CD4-positive, alpha-beta memory T cell (primary cell): ENCODE measurements around the gene CD8B2. TPM values are rescaled to one million over a fixed set of nuclear protein-coding genes. Genes with fewer than 3 reads are reported as not detected.
"Not testable (repeated sequence)": the region's sequence is repeated elsewhere in the genome, so short reads cannot be mapped to it uniquely, and the experiment has no call there.

Experiments
- CTCF ChIA-PET: fragments of 350-600 bp; sonication (Branson Sonifier 250); formaldehyde crosslinking; loops from one replicate; lab custom pipeline; 2021; ENCODE audit warnings: inconsistent platforms; ENCODE audit not compliant: partially characterized antibody; lab: Charles Lee
- POLR2A ChIA-PET: fragments of 350-600 bp; sonication (Branson Sonifier 250); formaldehyde crosslinking; loops from one replicate; lab custom pipeline; 2021; ENCODE audit not compliant: partially characterized antibody; lab: Charles Lee
- DNase-seq, 5 donors: peaks; one replicate each; pipeline versions ENCODE4 v3.0.0 to v3.0.0-alpha.2; 2020 to 2022; ENCODE audit warnings: mixed read lengths in 1 of 5
- H3K27ac ChIP-seq: one replicate; pipeline ENCODE4 v1.7.0; 2013; ENCODE audit warnings: low read depth, low read length
- H3K27me3 ChIP-seq: 2 replicates; pipeline ENCODE4 v1.7.0; 2013; ENCODE audit warnings: mild to moderate bottlenecking, low read length, moderate library complexity; ENCODE audit not compliant: insufficient read depth
- H3K36me3 ChIP-seq: 2 replicates; pipeline ENCODE4 v1.7.0; 2013; ENCODE audit warnings: mild to moderate bottlenecking, low read length, moderate library complexity; ENCODE audit not compliant: insufficient read depth
- H3K4me1 ChIP-seq: 2 replicates; pipeline ENCODE4 v1.7.0; 2013; ENCODE audit warnings: mild to moderate bottlenecking, low read length, moderate library complexity; ENCODE audit not compliant: insufficient read depth
- H3K4me3 ChIP-seq, 2 donors: one replicate each; pipeline ENCODE4 v1.7.0; 2013; ENCODE audit warnings: low read length in 2 of 2, mild to moderate bottlenecking in 1 of 2
- H3K9me3 ChIP-seq, 2 donors: one replicate each; pipeline ENCODE4 v1.7.0; 2013; ENCODE audit warnings: low read length in 2 of 2, control low read depth in 1 of 2; ENCODE audit not compliant: control insufficient read depth in 1 of 2
- H3K27ac Mint-ChIP-seq, 7 donors: one replicate each; pipeline ENCODE4 v1.8.0; 2020 to 2021; ENCODE audit warnings: mixed read lengths in 7 of 7, mild to moderate bottlenecking in 6 of 7, inconsistent platforms in 3 of 7, moderate library complexity in 3 of 7
- H3K27me3 Mint-ChIP-seq, 2 donors: one replicate each; pipeline ENCODE4 v1.8.0; 2020 to 2021; ENCODE audit warnings: mixed read lengths in 2 of 2
- H3K36me3 Mint-ChIP-seq, 2 donors: one replicate each; pipeline ENCODE4 v1.8.0; 2020 to 2021; ENCODE audit warnings: mixed read lengths in 2 of 2, inconsistent platforms in 1 of 2, mild to moderate bottlenecking in 1 of 2
- H3K4me1 Mint-ChIP-seq, 4 donors: one replicate each; pipeline ENCODE4 v1.8.0; 2020 to 2021; ENCODE audit warnings: mixed read lengths in 4 of 4, mild to moderate bottlenecking in 1 of 4
- H3K4me3 Mint-ChIP-seq, 8 donors: one replicate each; pipeline ENCODE4 v1.8.0; 2020 to 2021; ENCODE audit warnings: mixed read lengths in 8 of 8, mild to moderate bottlenecking in 7 of 8, moderate library complexity in 6 of 8, inconsistent platforms in 3 of 8
- H3K9me3 Mint-ChIP-seq, 8 donors: one replicate each; pipeline ENCODE4 v1.8.0; 2020 to 2021; ENCODE audit warnings: mixed read lengths in 8 of 8, mild to moderate bottlenecking in 5 of 8, inconsistent platforms in 3 of 8, moderate library complexity in 1 of 8
- intact Hi-C: fragments of 100-400 bp; cut with micrococcal nuclease; formaldehyde crosslinking; loops from one replicate; pipeline ENCODE4 v1.15.1; 2023
- polyA plus RNA-seq, 2 donors: library from polyadenylated mRNA; unstranded; fragments of 300-500 nt; fragmentation: Illumina TruSeq; gene quantifications; one replicate each; pipeline ENCODE4 v1.2.3, GENCODE V29; 2021
- total RNA-seq, 2 experiments: library from RNA; stranded (reverse); gene quantifications; one replicate each; pipeline ENCODE4 v1.2.3, GENCODE V29; 2021

Gene CD8B2
- total and polyA plus RNA-seq, 4 experiments from 2014 or later, result not detected

DNA sequence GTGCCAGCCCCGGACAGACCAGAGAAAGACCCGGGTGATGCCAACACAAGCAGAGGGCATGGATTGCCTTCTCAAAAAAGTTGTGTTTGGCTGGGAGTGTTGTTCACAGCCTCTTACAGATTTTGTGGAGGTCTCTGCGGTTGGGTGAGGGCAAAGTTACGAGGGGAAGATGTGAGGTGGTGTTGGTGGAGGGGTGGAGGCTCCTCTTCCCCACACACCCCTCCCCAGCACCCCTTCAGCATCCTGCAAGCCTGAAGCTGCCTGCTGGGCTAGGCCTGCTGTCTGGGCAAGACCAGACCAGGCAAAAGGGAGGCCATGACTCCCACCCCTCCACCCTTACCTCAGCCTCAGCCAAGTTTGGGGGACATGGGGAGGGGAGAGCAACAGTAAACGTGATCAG is 26.2 kb downstream of the CD8B2 start:
- H3K4me1 ChIP-seq, POLR2A ChIA-PET, H3K27ac Mint-ChIP-seq, H3K36me3 Mint-ChIP-seq, H3K27me3 Mint-ChIP-seq, H3K27me3 ChIP-seq, H3K9me3 Mint-ChIP-seq, H3K4me1 Mint-ChIP-seq, H3K36me3 ChIP-seq, DNase-seq, H3K9me3 ChIP-seq, H3K4me3 Mint-ChIP-seq, H3K4me3 ChIP-seq, CTCF ChIA-PET, H3K27ac ChIP-seq, intact Hi-C loops: not testable (repeated sequence)

DNA sequence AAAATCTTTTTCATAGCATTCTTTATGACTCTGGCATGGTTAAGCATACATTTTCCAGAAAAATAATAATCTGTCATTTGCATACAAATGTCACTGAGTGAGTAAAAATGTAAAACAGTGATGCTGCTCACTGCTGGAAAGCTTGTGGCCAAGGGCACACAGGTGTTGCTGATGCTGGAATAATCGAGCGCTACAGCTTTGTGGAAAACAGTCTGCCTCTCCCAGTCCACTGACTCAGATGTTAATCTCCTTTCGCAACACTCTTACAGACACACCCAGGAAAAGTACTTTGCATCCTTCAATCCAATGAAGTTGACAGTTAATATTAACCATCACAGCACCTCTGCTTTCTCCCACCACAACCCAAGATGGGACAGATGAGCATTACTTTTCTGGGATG is 27.7 kb downstream of the CD8B2 start:
- H3K4me3 ChIP-seq, H3K27ac ChIP-seq, intact Hi-C loops, H3K27ac Mint-ChIP-seq, H3K27me3 ChIP-seq, POLR2A ChIA-PET, H3K36me3 Mint-ChIP-seq, H3K27me3 Mint-ChIP-seq, H3K9me3 Mint-ChIP-seq, H3K4me1 Mint-ChIP-seq, H3K4me3 Mint-ChIP-seq, CTCF ChIA-PET, H3K9me3 ChIP-seq, H3K4me1 ChIP-seq, H3K36me3 ChIP-seq, DNase-seq: not testable (repeated sequence)

- peaks cover 1 to 9% (median 6%) of the 10 kb centered on the region in 4 donors for H3K4me1 Mint-ChIP-seq
- ChIA-PET CTCF (interaction anchor here (0.8 kb wide), 1 partner anchor 30 kb away, joined by 3 read pairs; no protein-coding TSS in a partner anchor), POLR2A (no interaction called here)
- Histone ChIP-seq H3K27me3 (no peaks in the 10 kb centered on the region), H3K27ac (no peak overlapping the region), H3K9me3 (no peaks in the 10 kb centered on the region), H3K4me3 (no peak overlapping the region), H3K4me1 (no peaks in the 10 kb centered on the region), H3K36me3 (no peaks in the 10 kb centered on the region)
- H3K27ac Mint-ChIP-seq, result no peak overlapping the region
- peaks cover 1 to 4% of the 10 kb centered on the region in 2 donors for H3K27me3 Mint-ChIP-seq
- H3K4me3 Mint-ChIP-seq, result no peak overlapping the region
- intact Hi-C loops, result no loop called here
- no peaks in the 10 kb centered on the region for H3K9me3 Mint-ChIP-seq
- no peaks in the 10 kb centered on the region for H3K36me3 Mint-ChIP-seq
- DNase-seq, result no peak
Observed at GRCh38 chr2:106516436-106516835, 29.3 kb downstream of the CD8B2 start.

- H3K9me3 Mint-ChIP-seq, result no peaks in the 10 kb centered on the region
- H3K27me3 ChIP-seq, result no peaks in the 10 kb centered on the region
- H3K27me3 Mint-ChIP-seq, result peaks cover 1 to 4% of the 10 kb centered on the region in 2 donors
- H3K4me1 Mint-ChIP-seq, result peaks cover 1 to 7% (median 4%) of the 10 kb centered on the region in 4 donors
- DNase-seq, result no peak
- CTCF ChIA-PET, result interaction anchor here (0.8 kb wide), 1 partner anchor 30 kb away, joined by 3 read pairs; no protein-coding TSS in a partner anchor
- H3K9me3 ChIP-seq, result no peaks in the 10 kb centered on the region
- no peaks in the 10 kb centered on the region for H3K36me3 ChIP-seq
- intact Hi-C loops, result no loop called here
- no peak overlapping the region for H3K4me3 Mint-ChIP-seq
- no peak overlapping the region for H3K27ac Mint-ChIP-seq
- H3K4me1 ChIP-seq, result no peaks in the 10 kb centered on the region
- H3K4me3 ChIP-seq, result no peak overlapping the region
- H3K36me3 Mint-ChIP-seq, result no peaks in the 10 kb centered on the region
- POLR2A ChIA-PET, result no interaction called here
- no peak overlapping the region for H3K27ac ChIP-seq
Observed at GRCh38 chr2:106516864-106517263, 29.7 kb downstream of the CD8B2 start.

GRCh38 chr2:106517329-106517728 is 30.2 kb downstream of the CD8B2 start:
- H3K27me3 Mint-ChIP-seq, result peaks cover 0 to 4% of the 10 kb centered on the region in 2 donors
- H3K36me3 ChIP-seq, result no peaks in the 10 kb centered on the region
- H3K9me3 ChIP-seq, result no peaks in the 10 kb centered on the region
- intact Hi-C loops, result no loop called here
- POLR2A ChIA-PET, result no interaction called here
- H3K4me1 ChIP-seq, result no peaks in the 10 kb centered on the region
- H3K27ac ChIP-seq, result no peak overlapping the region
- DNase-seq, result no peak
- no peak overlapping the region for H3K4me3 Mint-ChIP-seq
- no peaks in the 10 kb centered on the region for H3K36me3 Mint-ChIP-seq
- CTCF ChIA-PET, result no interaction called here
- H3K27me3 ChIP-seq, result no peaks in the 10 kb centered on the region
- H3K27ac Mint-ChIP-seq, result no peak overlapping the region
- no peaks in the 10 kb centered on the region for H3K9me3 Mint-ChIP-seq
- peaks cover 0 to 2% (median under 1%) of the 10 kb centered on the region in 4 donors for H3K4me1 Mint-ChIP-seq
- no peak overlapping the region for H3K4me3 ChIP-seq

GRCh38 chr2:106519767-106520166 is 32.6 kb downstream of the CD8B2 start:
- intact Hi-C loops, result no loop called here
- POLR2A ChIA-PET, result no interaction called here
- peaks cover 0 to 16% (median 8%) of the 10 kb centered on the region in 8 donors for H3K9me3 Mint-ChIP-seq

GRCh38 chr2:106521016-106521415 is 33.9 kb downstream of the CD8B2 start:
- H3K27ac Mint-ChIP-seq, result no peak overlapping the region
- intact Hi-C loops, result no loop called here
- no peaks in the 10 kb centered on the region for H3K4me1 ChIP-seq
- no peak for DNase-seq
- H3K36me3 Mint-ChIP-seq, result peaks cover 0 to 11% of the 10 kb centered on the region in 2 donors
- no peaks in the 10 kb centered on the region for H3K4me1 Mint-ChIP-seq
- no peak overlapping the region for H3K4me3 Mint-ChIP-seq
- peaks cover 0 to 19% (median 10%) of the 10 kb centered on the region in 8 donors for H3K9me3 Mint-ChIP-seq
- H3K9me3 ChIP-seq, result no peaks in the 10 kb centered on the region
- peaks cover 0 to 4% of the 10 kb centered on the region in 2 donors for H3K27me3 Mint-ChIP-seq
- H3K27ac ChIP-seq, result no peak overlapping the region
- H3K27me3 ChIP-seq, result no peaks in the 10 kb centered on the region
- H3K4me3 ChIP-seq, result no peak overlapping the region
- CTCF ChIA-PET, result no interaction called here
- no peaks in the 10 kb centered on the region for H3K36me3 ChIP-seq
- POLR2A ChIA-PET, result no interaction called here

More at GRCh38 chr2:106519767-106520166, 32.6 kb downstream of the CD8B2 start:
- Histone ChIP-seq H3K27ac (no peak overlapping the region), H3K4me1 (no peaks in the 10 kb centered on the region), H3K4me3 (no peak overlapping the region), H3K27me3 (no peaks in the 10 kb centered on the region), H3K9me3 (no peaks in the 10 kb centered on the region), H3K36me3 (no peaks in the 10 kb centered on the region)
- Mint-ChIP-seq H3K27ac (no peak overlapping the region), H3K27me3 (peaks cover 0 to 4% of the 10 kb centered on the region in 2 donors), H3K36me3 (peaks cover 0 to 6% of the 10 kb centered on the region in 2 donors), H3K4me3 (no peak overlapping the region), H3K4me1 (no peaks in the 10 kb centered on the region)
- no peak for DNase-seq
- CTCF ChIA-PET, result no interaction called here
